Measurements from ENCODE around the gene APBB1IP. TPM values are rescaled to one million over a fixed set of nuclear protein-coding genes. Genes with fewer than 3 reads are reported as not detected.

The APBB1IP gene
- total RNA-seq, 1 experiment from 2014 or later: not detected

DNA sequence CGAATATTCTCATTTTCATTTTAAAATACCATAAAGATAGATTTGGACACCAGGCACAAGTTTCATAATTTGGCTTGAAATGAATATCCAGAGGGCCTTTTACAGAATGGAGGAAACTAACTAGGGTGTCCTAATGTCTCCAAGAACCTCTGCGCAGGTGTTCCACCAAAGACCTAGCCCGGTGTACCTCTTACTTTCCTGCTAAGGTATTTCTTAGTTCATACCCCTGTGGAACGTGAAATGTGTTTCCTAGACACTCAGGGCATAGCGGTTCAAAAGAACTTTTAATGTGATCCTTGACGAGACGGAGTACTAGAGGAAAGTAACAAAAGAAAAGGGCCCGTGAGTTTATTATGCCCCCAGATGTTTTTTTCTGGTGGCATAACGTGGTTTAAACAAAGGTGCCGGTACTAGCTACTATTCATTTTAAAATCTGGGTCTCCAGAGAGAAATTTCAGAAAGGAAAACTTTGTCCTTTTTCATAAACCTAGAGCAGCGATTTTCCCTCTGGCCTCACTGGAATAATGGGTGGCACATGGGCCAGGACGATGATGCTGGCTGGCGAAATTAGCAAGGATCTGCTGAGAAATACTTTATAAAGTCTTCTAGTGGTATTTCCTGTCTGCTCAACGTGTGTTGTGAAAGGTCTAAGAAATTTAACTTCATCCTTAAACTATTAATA, 1.4 kb downstream of the APBB1IP start:
- DNase-seq (no peak), ATAC-seq (no peak)
- no peak overlapping the region for H3K4me2 ChIP-seq (ENCODE audit: low read length)
- ChIA-PET POLR2A (ENCODE audit: unreplicated experiment) (no interaction called here), CTCF (no interaction called here)
- no peaks in the 10 kb centered on the region for H4K20me1 ChIP-seq (ENCODE audit: low read length)
- no peak overlapping the region for H3K4me3 ChIP-seq (ENCODE audit: low read length)
- intact Hi-C loops (cut with micrococcal nuclease): no loop called here
- no peak overlapping the region for H2AFZ ChIP-seq (ENCODE audit: low read length)
- no peak overlapping the region for H3K9ac ChIP-seq (ENCODE audit: low read length)
- no TSS peak for BruUV-seq (replicated peaks)
- H3F3A ChIP-seq (ENCODE audit: low read length, unreplicated experiment): no peaks in the 10 kb centered on the region
- no peak for TF ChIP-seq EZH2 (IDR thresholded peaks at IDR 0.05; ENCODE audit: low read length, unreplicated experiment)
- TF ChIP-seq EZH2phosphoT487 (IDR thresholded peaks at IDR 0.05; ENCODE audit: borderline replicate concordance, low read length): no peak
- H3K9me3 ChIP-seq (ENCODE audit: low read length): no peaks in the 10 kb centered on the region
- H3K9me2 ChIP-seq (replicated peaks; ENCODE audit: low read length): no peaks in the 10 kb centered on the region
- no peaks in the 10 kb centered on the region for H3K79me2 ChIP-seq (ENCODE audit: low read length)
- peaks cover 43% of the 10 kb centered on the region for H3K27me3 ChIP-seq (ENCODE audit: low read length)
- H3K36me3 ChIP-seq (ENCODE audit: low read depth, low read length): no peaks in the 10 kb centered on the region
- H3K4me1 ChIP-seq (ENCODE audit: insufficient read depth, low read length): no peaks in the 10 kb centered on the region
- H3K27ac ChIP-seq (ENCODE audit: low read length): no peak overlapping the region

DNA sequence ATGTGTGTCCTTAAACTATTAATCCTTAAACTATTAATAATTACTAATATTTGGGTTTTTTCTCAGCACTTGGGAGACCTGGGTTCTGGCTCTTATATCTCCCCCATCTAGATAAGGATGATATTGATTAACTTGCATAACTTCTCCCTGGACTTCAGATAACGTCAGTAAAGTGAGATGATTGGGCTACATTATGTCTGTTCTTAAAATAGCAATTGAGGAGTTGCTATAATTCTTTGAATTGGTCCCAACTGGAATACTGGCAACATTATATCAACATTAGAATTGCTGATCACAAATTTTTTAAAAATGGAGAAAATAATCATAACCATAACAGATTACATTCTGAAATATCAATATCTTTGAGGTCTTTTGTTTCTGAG, 1.9 kb downstream of the APBB1IP start:
- ChIA-PET POLR2A (ENCODE audit: unreplicated experiment) (no interaction called here), CTCF (no interaction called here)
- Histone ChIP-seq H3K27me3 (ENCODE audit: low read length) (peaks cover 45% of the 10 kb centered on the region), H4K20me1 (ENCODE audit: low read length) (no peaks in the 10 kb centered on the region), H3K9ac (ENCODE audit: low read length) (no peak overlapping the region), H3K4me3 (ENCODE audit: low read length) (no peak overlapping the region), H3K27ac (ENCODE audit: low read length) (no peak overlapping the region), H3K4me2 (ENCODE audit: low read length) (no peak overlapping the region), H3K79me2 (ENCODE audit: low read length) (no peaks in the 10 kb centered on the region), H3F3A (ENCODE audit: low read length, unreplicated experiment) (no peaks in the 10 kb centered on the region), H2AFZ (ENCODE audit: low read length) (no peak overlapping the region), H3K9me3 (ENCODE audit: low read length) (no peaks in the 10 kb centered on the region), H3K4me1 (ENCODE audit: insufficient read depth, low read length) (no peaks in the 10 kb centered on the region), H3K36me3 (ENCODE audit: low read depth, low read length) (no peaks in the 10 kb centered on the region), H3K9me2 (replicated peaks; ENCODE audit: low read length) (no peaks in the 10 kb centered on the region)
- intact Hi-C loops (cut with micrococcal nuclease): no loop called here
- ATAC-seq (no peak), DNase-seq (no peak)
- BruUV-seq (replicated peaks): no TSS peak
- TF ChIP-seq EZH2 (IDR thresholded peaks at IDR 0.05; ENCODE audit: low read length, unreplicated experiment): no peak
- TF ChIP-seq, protein P1, sequence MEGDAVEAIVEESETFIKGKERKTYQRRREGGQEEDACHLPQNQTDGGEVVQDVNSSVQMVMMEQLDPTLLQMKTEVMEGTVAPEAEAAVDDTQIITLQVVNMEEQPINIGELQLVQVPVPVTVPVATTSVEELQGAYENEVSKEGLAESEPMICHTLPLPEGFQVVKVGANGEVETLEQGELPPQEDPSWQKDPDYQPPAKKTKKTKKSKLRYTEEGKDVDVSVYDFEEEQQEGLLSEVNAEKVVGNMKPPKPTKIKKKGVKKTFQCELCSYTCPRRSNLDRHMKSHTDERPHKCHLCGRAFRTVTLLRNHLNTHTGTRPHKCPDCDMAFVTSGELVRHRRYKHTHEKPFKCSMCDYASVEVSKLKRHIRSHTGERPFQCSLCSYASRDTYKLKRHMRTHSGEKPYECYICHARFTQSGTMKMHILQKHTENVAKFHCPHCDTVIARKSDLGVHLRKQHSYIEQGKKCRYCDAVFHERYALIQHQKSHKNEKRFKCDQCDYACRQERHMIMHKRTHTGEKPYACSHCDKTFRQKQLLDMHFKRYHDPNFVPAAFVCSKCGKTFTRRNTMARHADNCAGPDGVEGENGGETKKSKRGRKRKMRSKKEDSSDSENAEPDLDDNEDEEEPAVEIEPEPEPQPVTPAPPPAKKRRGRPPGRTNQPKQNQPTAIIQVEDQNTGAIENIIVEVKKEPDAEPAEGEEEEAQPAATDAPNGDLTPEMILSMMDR (conservative IDR thresholded peaks at IDR 0.05; ENCODE audit: low read depth, low read length): no peak
- no peak for TF ChIP-seq EZH2phosphoT487 (IDR thresholded peaks at IDR 0.05; ENCODE audit: borderline replicate concordance, low read length)

DNA sequence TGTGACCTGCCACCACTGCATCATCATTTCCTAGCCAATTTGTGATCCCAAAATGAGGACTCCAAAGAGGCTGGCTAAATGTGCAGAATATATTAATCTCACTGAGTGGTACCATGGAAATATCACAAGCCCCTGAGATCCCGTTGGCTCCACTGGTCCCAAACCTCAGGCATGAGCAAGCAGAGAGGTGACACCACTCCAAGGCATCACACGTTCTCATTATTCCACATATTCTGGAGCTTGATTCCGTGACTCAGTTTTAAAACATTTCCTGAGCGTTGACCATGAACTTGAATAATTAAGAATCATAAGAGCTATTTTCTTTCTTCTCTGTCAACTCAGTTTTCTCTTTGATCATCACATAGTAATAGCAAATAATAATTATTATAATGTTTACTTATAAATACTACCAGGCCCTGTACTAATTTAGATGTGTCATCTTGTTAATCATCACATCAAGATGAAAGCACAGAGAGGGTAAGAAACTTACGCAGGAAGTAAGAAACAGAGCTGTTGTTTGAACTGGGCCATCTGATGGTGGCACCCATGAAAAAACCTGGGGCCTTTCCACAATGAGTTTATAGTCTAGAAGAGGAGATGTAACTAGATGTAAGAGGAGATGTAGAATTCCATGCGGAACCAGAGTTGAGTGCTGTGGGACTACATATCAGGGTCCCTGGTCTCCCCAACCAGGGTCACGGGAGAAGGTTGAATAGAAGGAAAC, 3.5 kb downstream of the APBB1IP start:
- no peak for TF ChIP-seq EZH2 (IDR thresholded peaks at IDR 0.05; ENCODE audit: low read length, unreplicated experiment)
- TF ChIP-seq, protein P1 (conservative IDR thresholded peaks at IDR 0.05; ENCODE audit: low read depth, low read length): no peak
- no peak for TF ChIP-seq EZH2phosphoT487 (IDR thresholded peaks at IDR 0.05; ENCODE audit: borderline replicate concordance, low read length)
- no peak overlapping the region for H3K9ac ChIP-seq (ENCODE audit: low read length)
- H3K4me3 ChIP-seq (ENCODE audit: low read length): no peak overlapping the region
- no peaks in the 10 kb centered on the region for H3K4me1 ChIP-seq (ENCODE audit: insufficient read depth, low read length)
- BruUV-seq (replicated peaks): no TSS peak
- no peak overlapping the region for H3K27ac ChIP-seq (ENCODE audit: low read length)
- no peaks in the 10 kb centered on the region for H3K79me2 ChIP-seq (ENCODE audit: low read length)
- H3K4me2 ChIP-seq (ENCODE audit: low read length): no peak overlapping the region
- H3F3A ChIP-seq (ENCODE audit: low read length, unreplicated experiment): no peaks in the 10 kb centered on the region
- H4K20me1 ChIP-seq (ENCODE audit: low read length): no peaks in the 10 kb centered on the region
- H3K9me3 ChIP-seq (ENCODE audit: low read length): no peaks in the 10 kb centered on the region
- H2AFZ ChIP-seq (ENCODE audit: low read length): no peak overlapping the region
- intact Hi-C loops (cut with micrococcal nuclease): no loop called here
- CTCF ChIA-PET: no interaction called here
- POLR2A ChIA-PET (ENCODE audit: unreplicated experiment): no interaction called here
- DNase-seq (peak; percentile 4), ATAC-seq (no peak)
- no peaks in the 10 kb centered on the region for H3K9me2 ChIP-seq (replicated peaks; ENCODE audit: low read length)
- H3K36me3 ChIP-seq (ENCODE audit: low read depth, low read length): no peaks in the 10 kb centered on the region
- peaks cover 50% of the 10 kb centered on the region for H3K27me3 ChIP-seq (ENCODE audit: low read length)

All from PC-3 (cell line).